Effector memory CD8-positive, alpha-beta T cell (primary cell): ENCODE results near the gene DSCAML1.
A peak's percentile ranks its signal among the peaks of the same experiment; 100 is the strongest.
"Not testable (repeated sequence)": the region's sequence is repeated elsewhere in the genome, so short reads cannot be mapped to it uniquely, and the experiment has no call there.

Source experiments
- ATAC-seq: fragments of 150-1000 bp; cut with Tn5 transposase; replicated peaks from 2 replicates; pipeline ENCODE4 v1.10.0; 2021; ENCODE audit warnings: mild to moderate bottlenecking, moderate library complexity
- DNase-seq, 3 experiments: peaks; one replicate each; pipeline ENCODE4 v3.0.0; 2021
- H3K27ac Mint-ChIP-seq, 2 donors: one replicate each; pipeline ENCODE4 v1.8.0; 2022; ENCODE audit warnings: mild to moderate bottlenecking in 2 of 2, mixed read lengths in 2 of 2, moderate library complexity in 2 of 2
- H3K27me3 Mint-ChIP-seq, 2 donors: one replicate each; pipeline ENCODE4 v1.8.0; 2022; ENCODE audit warnings: mixed read lengths in 2 of 2
- H3K36me3 Mint-ChIP-seq: one replicate; pipeline ENCODE4 v1.8.0; 2022; ENCODE audit warnings: mild to moderate bottlenecking, moderate library complexity, mixed read lengths; ENCODE audit not compliant: insufficient read depth
- H3K4me1 Mint-ChIP-seq, 2 donors: one replicate each; pipeline ENCODE4 v1.8.0; 2022; ENCODE audit warnings: low read depth in 2 of 2, mixed read lengths in 2 of 2
- H3K4me3 Mint-ChIP-seq, 2 donors: one replicate each; pipeline ENCODE4 v1.8.0; 2022; ENCODE audit warnings: mild to moderate bottlenecking in 2 of 2, mixed read lengths in 2 of 2, moderate library complexity in 2 of 2
- H3K9me3 Mint-ChIP-seq, 2 donors: one replicate each; pipeline ENCODE4 v1.8.0; 2022; ENCODE audit warnings: mixed read lengths in 2 of 2

DSCAML1 gene

GRCh38 chr11:117820516-117820915, 23.5 kb upstream of the DSCAML1 start:
- H3K27me3 Mint-ChIP-seq = no peaks in the 10 kb centered on the region
- no peak overlapping the region for H3K27ac Mint-ChIP-seq
- DNase-seq (no peak), ATAC-seq (no peak)
- no peaks in the 10 kb centered on the region for H3K9me3 Mint-ChIP-seq
- peaks cover 40 to 42% of the 10 kb centered on the region in 2 donors for H3K4me1 Mint-ChIP-seq
- H3K36me3 Mint-ChIP-seq = peaks cover 7% of the 10 kb centered on the region
- no peak overlapping the region for H3K4me3 Mint-ChIP-seq

- ATAC-seq = no peak
- no peaks in the 10 kb centered on the region for H3K9me3 Mint-ChIP-seq
- H3K36me3 Mint-ChIP-seq = peaks cover 11% of the 10 kb centered on the region
- H3K4me3 Mint-ChIP-seq = no peak overlapping the region
- peaks cover 40 to 46% of the 10 kb centered on the region in 2 donors for H3K4me1 Mint-ChIP-seq
- no peak for DNase-seq
- peak overlapping the region in 1 of 2 donors; percentile 86 for H3K27ac Mint-ChIP-seq
- no peaks in the 10 kb centered on the region for H3K27me3 Mint-ChIP-seq
Measured at GRCh38 chr11:117820071-117820470, 23.1 kb upstream of the DSCAML1 start.

GRCh38 chr11:117819096-117820040, 22.4 kb upstream of the DSCAML1 start:
- no peaks in the 10 kb centered on the region for H3K9me3 Mint-ChIP-seq
- DNase-seq (no peak), ATAC-seq (no peak)
- H3K4me1 Mint-ChIP-seq = peaks cover 44 to 50% of the 10 kb centered on the region in 2 donors
- peak overlapping the region; percentile 86 to 92 for H3K27ac Mint-ChIP-seq
- peaks cover 11% of the 10 kb centered on the region for H3K36me3 Mint-ChIP-seq
- no peak overlapping the region for H3K4me3 Mint-ChIP-seq
- no peaks in the 10 kb centered on the region for H3K27me3 Mint-ChIP-seq

GRCh38 chr11:117818041-117818873, 21.2 kb upstream of the DSCAML1 start:
- H3K36me3 Mint-ChIP-seq = peaks cover 11% of the 10 kb centered on the region
- peak overlapping the region; percentile 92 to 96 for H3K27ac Mint-ChIP-seq
- peaks cover 41 to 48% of the 10 kb centered on the region in 2 donors for H3K4me1 Mint-ChIP-seq
- no peaks in the 10 kb centered on the region for H3K9me3 Mint-ChIP-seq
- DNase-seq (peak in 2 of 3 experiments; percentile 33 to 37), ATAC-seq (peak; percentile 29)
- no peaks in the 10 kb centered on the region for H3K27me3 Mint-ChIP-seq
- peak overlapping the region; percentile 42 to 53 for H3K4me3 Mint-ChIP-seq

GRCh38 chr11:117817368-117818040, 20.5 kb upstream of the DSCAML1 start:
- Mint-ChIP-seq H3K9me3 (no peaks in the 10 kb centered on the region), H3K4me1 (peaks cover 41 to 46% of the 10 kb centered on the region in 2 donors), H3K36me3 (peaks cover 11% of the 10 kb centered on the region), H3K27ac (peak overlapping the region; percentile 92 to 96), H3K27me3 (no peaks in the 10 kb centered on the region), H3K4me3 (peak overlapping the region; percentile 42 to 53)
- peak; percentile 81 to 91 (median 84) for DNase-seq
- peak; percentile 12 for ATAC-seq

- no peaks in the 10 kb centered on the region for H3K9me3 Mint-ChIP-seq
- peak overlapping the region; percentile 92 to 96 for H3K27ac Mint-ChIP-seq
- H3K27me3 Mint-ChIP-seq = no peaks in the 10 kb centered on the region
- peaks cover 11% of the 10 kb centered on the region for H3K36me3 Mint-ChIP-seq
- H3K4me3 Mint-ChIP-seq = peak overlapping the region; percentile 42 to 53
- H3K4me1 Mint-ChIP-seq = peaks cover 36 to 43% of the 10 kb centered on the region in 2 donors
- no peak for DNase-seq
- no peak for ATAC-seq
Measured at GRCh38 chr11:117816846-117817367, 19.9 kb upstream of the DSCAML1 start.

- peaks cover 11% of the 10 kb centered on the region for H3K36me3 Mint-ChIP-seq
- no peaks in the 10 kb centered on the region for H3K9me3 Mint-ChIP-seq
- H3K4me1 Mint-ChIP-seq = peaks cover 35 to 38% of the 10 kb centered on the region in 2 donors
- no peaks in the 10 kb centered on the region for H3K27me3 Mint-ChIP-seq
- ATAC-seq (no peak), DNase-seq (no peak)
- H3K4me3 Mint-ChIP-seq = peak overlapping the region; percentile 69 to 75
- H3K27ac Mint-ChIP-seq = peak overlapping the region; percentile 92 to 96
Measured at GRCh38 chr11:117816151-117816741, 19.2 kb upstream of the DSCAML1 start.

- Mint-ChIP-seq H3K9me3 (no peaks in the 10 kb centered on the region), H3K27ac (peak overlapping the region; percentile 92 to 96), H3K4me3 (peak overlapping the region; percentile 69 to 75), H3K4me1 (peaks cover 35 to 38% of the 10 kb centered on the region in 2 donors), H3K36me3 (peaks cover 11% of the 10 kb centered on the region), H3K27me3 (peaks cover 0 to 8% of the 10 kb centered on the region in 2 donors)
- DNase-seq (peak; percentile 71 to 72 (median 71)), ATAC-seq (peak; percentile 80)
Measured at GRCh38 chr11:117815262-117815803, 18.3 kb upstream of the DSCAML1 start.

- Mint-ChIP-seq H3K4me1 (peaks cover 35 to 38% of the 10 kb centered on the region in 2 donors), H3K9me3 (no peaks in the 10 kb centered on the region), H3K27ac (peak overlapping the region; percentile 92 to 96), H3K36me3 (peaks cover 10% of the 10 kb centered on the region), H3K27me3 (peaks cover 0 to 9% of the 10 kb centered on the region in 2 donors), H3K4me3 (peak overlapping the region; percentile 69 to 75)
- ATAC-seq (peak; percentile 65), DNase-seq (peak; percentile 84 to 86 (median 85))
Measured at GRCh38 chr11:117814766-117815261, 17.8 kb upstream of the DSCAML1 start.

GRCh38 chr11:117814204-117814765, 17.3 kb upstream of the DSCAML1 start:
- H3K4me3 Mint-ChIP-seq = peak overlapping the region; percentile 69 to 75
- peaks cover 35 to 38% of the 10 kb centered on the region in 2 donors for H3K4me1 Mint-ChIP-seq
- peaks cover 0 to 9% of the 10 kb centered on the region in 2 donors for H3K27me3 Mint-ChIP-seq
- H3K9me3 Mint-ChIP-seq = no peaks in the 10 kb centered on the region
- peak overlapping the region; percentile 92 to 96 for H3K27ac Mint-ChIP-seq
- peaks cover 6% of the 10 kb centered on the region for H3K36me3 Mint-ChIP-seq
- DNase-seq = no peak
- no peak for ATAC-seq

GRCh38 chr11:117810056-117810451, 13.0 kb upstream of the DSCAML1 start:
- not testable (repeated sequence) for ATAC-seq, H3K4me3 Mint-ChIP-seq, H3K27ac Mint-ChIP-seq, H3K36me3 Mint-ChIP-seq, DNase-seq, H3K9me3 Mint-ChIP-seq, H3K27me3 Mint-ChIP-seq
- peaks cover 11 to 14% of the 10 kb centered on the region in 2 donors for H3K4me1 Mint-ChIP-seq
